ENCODE data around the gene NPSR1. TPM values are rescaled to one million over a fixed set of nuclear protein-coding genes. Genes with fewer than 3 reads are reported as not detected.

The NPSR1 gene
- total RNA-seq, 2 donors from 2014 or later, result not detected

DNA sequence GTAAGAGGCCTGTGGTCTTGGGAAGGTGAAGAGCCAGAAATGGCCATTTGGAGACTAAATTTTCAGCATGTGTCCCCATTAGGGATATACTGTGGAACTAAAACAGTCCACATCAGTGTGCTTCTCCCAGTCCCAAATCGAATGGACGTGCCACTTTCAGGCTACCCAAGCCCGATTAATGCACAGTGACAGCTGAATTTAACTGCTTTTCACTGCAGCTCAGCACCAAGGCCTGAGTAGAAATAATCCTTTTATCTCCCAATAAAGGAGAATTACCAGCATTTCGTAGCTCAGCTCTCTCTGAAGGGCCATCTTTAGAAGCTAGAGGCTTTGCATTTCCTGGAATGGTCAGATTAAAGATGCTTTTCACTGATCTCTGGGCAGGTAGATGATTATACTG, 183.3 kb downstream of the NPSR1 start:
- intact Hi-C loops (cut with DNase I), result no loop called here
- TF ChIP-seq POLR2A (IDR thresholded peaks at IDR 0.05), result no peak
- no peak for TF ChIP-seq CTCF (IDR thresholded peaks at IDR 0.05)
- no peaks in the 10 kb centered on the region for H3K36me3 ChIP-seq (replicated peaks in 1 of 2; ENCODE audit: insufficient read depth in 1 of 2, low read depth in 2 of 2)
- no peak for ATAC-seq
- no peak overlapping the region for H3K27ac ChIP-seq
- no peaks in the 10 kb centered on the region for H3K4me1 ChIP-seq
- no peaks in the 10 kb centered on the region for H3K27me3 ChIP-seq
- no peaks in the 10 kb centered on the region for H3K9me3 ChIP-seq
- 72% methylated on average over 4 of the region's 4 CpGs for WGBS, 2 donors
- no peak for DNase-seq
- H3K4me3 ChIP-seq, result no peak overlapping the region

DNA sequence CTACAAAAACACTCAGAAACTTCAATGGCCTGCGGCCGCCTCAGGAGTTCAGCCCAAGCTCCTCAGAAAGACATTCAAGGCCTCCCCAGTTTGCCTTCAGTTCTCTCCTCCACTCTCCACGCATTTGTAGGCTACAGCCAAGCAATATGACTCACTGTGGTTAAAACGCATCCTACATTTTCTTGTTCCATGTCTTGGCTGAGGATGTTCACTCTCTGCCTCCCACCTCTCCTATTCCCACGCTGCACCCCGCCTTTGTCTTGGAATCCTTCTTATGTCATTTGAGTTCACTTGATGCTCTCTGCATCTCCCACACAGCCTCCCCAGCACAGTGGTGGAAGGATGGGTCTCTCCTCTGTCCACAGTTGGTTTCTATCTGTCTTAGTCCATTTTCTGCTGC, 184.8 kb downstream of the NPSR1 start:
- intact Hi-C loops (cut with DNase I), result no loop called here
- Histone ChIP-seq H3K36me3 (replicated peaks in 1 of 2; ENCODE audit: insufficient read depth in 1 of 2, low read depth in 2 of 2) (no peaks in the 10 kb centered on the region), H3K9me3 (no peaks in the 10 kb centered on the region), H3K4me1 (no peaks in the 10 kb centered on the region), H3K27ac (no peak overlapping the region), H3K27me3 (no peaks in the 10 kb centered on the region), H3K4me3 (no peak overlapping the region)
- no peak for ATAC-seq
- whole genome bisulfite sequencing, 2 donors, result 80 to 82% methylated on average over 6 of the region's 6 CpGs
- TF ChIP-seq POLR2A (IDR thresholded peaks at IDR 0.05) (no peak), CTCF (IDR thresholded peaks at IDR 0.05) (no peak)
- no peak for DNase-seq

DNA sequence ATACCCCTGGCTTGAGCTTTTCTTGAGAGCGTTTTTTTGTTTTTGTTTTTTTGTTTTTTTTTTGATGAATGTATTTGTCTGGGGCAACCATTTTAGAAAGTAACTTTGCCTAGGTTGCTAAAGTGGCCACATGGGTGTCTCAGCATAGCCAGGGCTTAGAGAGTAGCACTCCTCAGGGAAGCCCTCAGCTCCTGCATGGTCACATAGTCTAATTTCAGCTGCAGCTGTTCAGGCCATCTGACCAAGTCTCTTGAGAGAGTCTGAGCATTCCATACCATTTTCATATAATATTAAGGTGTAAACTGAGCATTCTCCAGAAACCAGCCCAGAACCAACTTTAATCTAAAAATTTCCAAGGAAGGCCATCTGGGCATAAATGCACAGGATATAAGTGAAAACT, 186.4 kb downstream of the NPSR1 start:
- 48 to 55% methylated on average over 1 of the region's 1 CpG for WGBS, 2 donors
- H3K4me1 ChIP-seq, result no peaks in the 10 kb centered on the region

DNA sequence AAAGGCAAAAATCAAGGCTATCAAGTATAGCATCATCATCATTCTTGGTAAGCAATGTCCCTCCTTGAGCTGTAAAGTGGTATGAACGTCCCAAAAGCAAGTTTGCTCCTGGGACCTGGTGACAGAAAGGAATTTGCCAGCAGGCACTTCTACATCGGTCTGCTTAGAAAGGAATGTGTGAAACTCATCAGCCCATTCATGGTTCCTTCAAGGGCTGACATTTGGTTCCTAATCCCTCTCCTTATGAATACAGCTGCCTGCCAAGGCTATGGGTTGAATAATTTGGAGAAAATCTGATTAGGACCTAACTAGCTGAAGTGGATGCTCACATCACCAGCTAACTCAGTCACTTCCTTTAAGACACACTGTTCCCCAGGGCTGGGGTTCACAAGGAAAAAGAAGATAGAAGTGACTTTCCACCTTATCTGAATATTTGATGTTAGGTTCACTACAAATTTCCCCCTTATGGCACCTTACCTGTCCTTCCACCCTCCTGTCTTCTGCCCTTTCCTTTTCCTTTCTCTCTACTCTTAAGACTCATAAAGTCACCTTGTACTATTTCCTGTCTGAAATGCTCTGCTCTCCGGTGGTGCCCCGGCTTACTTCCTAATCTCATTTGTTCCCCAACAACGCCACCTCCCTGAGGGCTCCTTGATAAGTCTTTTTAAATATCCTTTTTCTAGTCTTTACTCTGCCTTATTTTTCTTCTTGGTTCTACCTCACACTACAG, 187.1 kb downstream of the NPSR1 start:
- H3K27me3 ChIP-seq, result no peaks in the 10 kb centered on the region
- intact Hi-C loops (cut with DNase I), result no loop called here
- H3K36me3 ChIP-seq (replicated peaks in 1 of 2; ENCODE audit: insufficient read depth in 1 of 2, low read depth in 2 of 2), result no peaks in the 10 kb centered on the region
- TF ChIP-seq CTCF (IDR thresholded peaks at IDR 0.05) (no peak), POLR2A (IDR thresholded peaks at IDR 0.05) (no peak)
- no peaks in the 10 kb centered on the region for H3K9me3 ChIP-seq
- H3K4me3 ChIP-seq, result no peak overlapping the region
- no peak overlapping the region for H3K27ac ChIP-seq
- ATAC-seq (no peak), DNase-seq (no peak)
- WGBS, 2 donors, result 33 to 38% methylated on average over 5 of the region's 5 CpGs
- no peaks in the 10 kb centered on the region for H3K4me1 ChIP-seq

More for the DNA sequence above, 186.4 kb downstream of the NPSR1 start:
- no peak for ATAC-seq
- no peak for DNase-seq
- TF ChIP-seq CTCF (IDR thresholded peaks at IDR 0.05) (no peak), POLR2A (IDR thresholded peaks at IDR 0.05) (no peak)
- no peak overlapping the region for H3K27ac ChIP-seq
- no peaks in the 10 kb centered on the region for H3K9me3 ChIP-seq
- intact Hi-C loops (cut with DNase I), result no loop called here
- H3K4me3 ChIP-seq, result no peak overlapping the region
- no peaks in the 10 kb centered on the region for H3K27me3 ChIP-seq
- H3K36me3 ChIP-seq (replicated peaks in 1 of 2; ENCODE audit: insufficient read depth in 1 of 2, low read depth in 2 of 2), result no peaks in the 10 kb centered on the region

Measured in body of pancreas (tissue), 4 donors.